Loucy (cell line): ENCODE data around the gene STARD8.

ENCODE experiments used
- H2AFZ ChIP-seq: fragments of 200-600 bp; sonication (generic); 2 replicates; pipeline ENCODE4 v1.6.0; 2016; ENCODE audit warnings: antibody characterized with exemption, mild to moderate bottlenecking, low read length, moderate library complexity
- H3F3A ChIP-seq: fragments of 200-600 bp; 2 replicates; pipeline ENCODE4 v1.6.0; 2016; ENCODE audit warnings: antibody characterized with exemption, low read depth, mild to moderate bottlenecking
- H3K27me3 ChIP-seq: fragments of 200-600 bp; sonication (generic); 2 replicates; pipeline ENCODE4 v1.6.1; 2014; ENCODE audit warnings: low read length, mild to moderate bottlenecking; ENCODE audit not compliant: insufficient read depth, poor library complexity, severe bottlenecking
- H3K36me3 ChIP-seq: fragments of 200-600 bp; sonication (generic); 2 replicates; pipeline ENCODE4 v1.6.1; 2016; ENCODE audit warnings: low read length; ENCODE audit not compliant: insufficient read depth
- H3K4me1 ChIP-seq: fragments of 200-600 bp; sonication (generic); 2 replicates; pipeline ENCODE4 v1.5.1; 2014; ENCODE audit warnings: low read length, mild to moderate bottlenecking; ENCODE audit not compliant: insufficient read depth, poor library complexity, severe bottlenecking
- H3K4me2 ChIP-seq: fragments of 200-600 bp; sonication (generic); 2 replicates; pipeline ENCODE4 v1.6.0; 2014; ENCODE audit warnings: antibody characterized with exemption, low read length, low read depth, mild to moderate bottlenecking; ENCODE audit not compliant: poor library complexity, severe bottlenecking
- H3K4me3 ChIP-seq: fragments of 200-600 bp; sonication (generic); 2 replicates; pipeline ENCODE4 v1.5.1; 2014; ENCODE audit warnings: low read length, mild to moderate bottlenecking, mixed read lengths; ENCODE audit not compliant: poor library complexity, severe bottlenecking
- H3K79me2 ChIP-seq: fragments of 200-600 bp; sonication (generic); 2 replicates; pipeline ENCODE4 v1.6.1; 2014; ENCODE audit warnings: low read length; ENCODE audit not compliant: insufficient read depth
- H3K9ac ChIP-seq: fragments of 200-600 bp; sonication (generic); 2 replicates; pipeline ENCODE4 v1.6.0; 2014; ENCODE audit warnings: mild to moderate bottlenecking, low read depth, low read length, moderate library complexity; ENCODE audit not compliant: poor library complexity, severe bottlenecking
- H3K9me2 ChIP-seq: fragments of 200-600 bp; sonication (generic); replicated peaks from 2 replicates; pipeline ENCODE4 v1.6.1; 2016; ENCODE audit warnings: low read depth, low read length, mixed read lengths
- H3K9me3 ChIP-seq: fragments of 200-600 bp; sonication (generic); 2 replicates; pipeline ENCODE4 v1.6.1; 2014; ENCODE audit warnings: mild to moderate bottlenecking, antibody characterized with exemption, low read length, low read depth; ENCODE audit not compliant: insufficient read depth
- H4K20me1 ChIP-seq: fragments of 200-600 bp; sonication (generic); 2 replicates; pipeline ENCODE4 v1.6.0; 2014; ENCODE audit warnings: antibody characterized with exemption, low read length, mild to moderate bottlenecking; ENCODE audit not compliant: insufficient read depth, poor library complexity, severe bottlenecking
- EZH2phosphoT487 ChIP-seq: fragments of 200-600 bp; IDR thresholded peaks from 2 replicates; pipeline ENCODE4 v1.6.1; 2018; ENCODE audit warnings: antibody characterized with exemption, mild to moderate bottlenecking, moderate library complexity, borderline replicate concordance
- TF ChIP-seq, protein P1 (sequence below): fragments of 200-600 bp; sonication (generic); conservative IDR thresholded peaks from 2 replicates; pipeline ENCODE4 v1.5.1; 2014; ENCODE audit warnings: mild to moderate bottlenecking, antibody characterized with exemption, low read length

Gene STARD8

DNA sequence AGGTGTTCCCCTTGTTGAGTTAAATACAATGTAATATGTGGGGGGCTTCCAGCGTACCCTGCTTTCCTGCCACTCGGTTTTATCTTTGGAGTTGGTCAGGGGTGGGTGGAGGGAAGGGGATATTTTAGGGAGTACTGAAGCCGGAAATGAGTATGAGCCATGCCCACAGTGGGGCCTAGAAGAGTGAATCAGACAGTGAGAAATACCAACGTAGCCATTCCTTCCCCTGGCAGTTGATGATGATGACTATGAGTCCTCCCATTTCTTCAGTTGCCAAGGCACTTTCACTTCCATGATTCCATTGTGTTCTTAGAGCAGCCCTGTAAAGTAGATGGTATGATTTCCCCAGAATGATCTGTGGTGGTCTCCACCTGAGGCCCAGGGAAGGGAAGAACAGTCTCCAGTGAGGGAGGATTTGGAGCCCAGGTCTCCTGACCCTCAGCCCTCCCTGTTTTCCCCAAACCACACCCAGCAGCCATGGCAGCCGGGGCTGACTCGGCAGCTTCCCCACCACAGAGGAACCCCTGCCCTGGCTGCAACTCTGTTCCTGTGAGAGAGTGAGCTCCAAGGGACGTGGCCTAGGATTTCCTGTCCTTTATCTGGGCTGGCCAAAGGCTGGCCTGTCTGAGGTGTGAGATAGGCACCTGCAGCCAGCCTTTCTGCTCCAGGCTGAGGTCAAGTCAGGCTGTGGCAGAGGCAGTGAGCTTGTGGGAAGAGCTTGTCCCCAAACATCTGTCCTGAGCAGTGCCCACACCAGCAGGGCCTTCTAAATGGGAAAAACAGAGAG is 52.7 kb downstream of the STARD8 start:
- Histone ChIP-seq H3K4me1 (peaks cover 6% of the 10 kb centered on the region), H2AFZ (no peak overlapping the region), H3K36me3 (no peaks in the 10 kb centered on the region), H3K9me2 (no peaks in the 10 kb centered on the region), H3K79me2 (no peaks in the 10 kb centered on the region), H3K9me3 (no peaks in the 10 kb centered on the region), H3F3A (no peaks in the 10 kb centered on the region), H3K9ac (no peak overlapping the region), H3K4me2 (no peak overlapping the region), H4K20me1 (no peaks in the 10 kb centered on the region), H3K27me3 (no peaks in the 10 kb centered on the region), H3K4me3 (no peak overlapping the region)
- TF ChIP-seq, protein P1, sequence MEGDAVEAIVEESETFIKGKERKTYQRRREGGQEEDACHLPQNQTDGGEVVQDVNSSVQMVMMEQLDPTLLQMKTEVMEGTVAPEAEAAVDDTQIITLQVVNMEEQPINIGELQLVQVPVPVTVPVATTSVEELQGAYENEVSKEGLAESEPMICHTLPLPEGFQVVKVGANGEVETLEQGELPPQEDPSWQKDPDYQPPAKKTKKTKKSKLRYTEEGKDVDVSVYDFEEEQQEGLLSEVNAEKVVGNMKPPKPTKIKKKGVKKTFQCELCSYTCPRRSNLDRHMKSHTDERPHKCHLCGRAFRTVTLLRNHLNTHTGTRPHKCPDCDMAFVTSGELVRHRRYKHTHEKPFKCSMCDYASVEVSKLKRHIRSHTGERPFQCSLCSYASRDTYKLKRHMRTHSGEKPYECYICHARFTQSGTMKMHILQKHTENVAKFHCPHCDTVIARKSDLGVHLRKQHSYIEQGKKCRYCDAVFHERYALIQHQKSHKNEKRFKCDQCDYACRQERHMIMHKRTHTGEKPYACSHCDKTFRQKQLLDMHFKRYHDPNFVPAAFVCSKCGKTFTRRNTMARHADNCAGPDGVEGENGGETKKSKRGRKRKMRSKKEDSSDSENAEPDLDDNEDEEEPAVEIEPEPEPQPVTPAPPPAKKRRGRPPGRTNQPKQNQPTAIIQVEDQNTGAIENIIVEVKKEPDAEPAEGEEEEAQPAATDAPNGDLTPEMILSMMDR = no peak
- no peak for TF ChIP-seq EZH2phosphoT487

DNA sequence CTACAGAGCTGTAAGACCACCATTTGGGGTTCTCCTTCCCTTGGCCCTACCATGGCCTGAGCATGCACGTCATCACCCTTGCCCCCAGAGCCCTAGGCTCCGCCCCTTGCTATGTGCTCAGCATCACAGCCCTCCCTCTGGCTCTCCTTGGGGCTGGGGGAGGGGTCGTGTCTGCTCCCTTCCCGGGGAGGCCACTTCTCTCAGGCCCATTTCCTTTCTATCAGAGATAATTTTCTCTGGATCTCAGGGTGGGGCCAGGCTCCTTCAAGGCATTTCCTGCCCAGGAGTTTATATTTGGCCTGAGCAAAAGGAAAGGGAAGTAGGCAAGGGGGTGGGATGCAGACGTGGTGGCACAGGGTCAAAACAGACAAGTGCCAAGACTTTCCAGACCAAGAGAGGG is 55.9 kb downstream of the STARD8 start:
- Histone ChIP-seq H4K20me1 (no peaks in the 10 kb centered on the region), H3F3A (no peaks in the 10 kb centered on the region), H3K4me3 (no peak overlapping the region), H3K9me2 (no peaks in the 10 kb centered on the region), H3K36me3 (no peaks in the 10 kb centered on the region), H3K4me2 (no peak overlapping the region), H3K9ac (no peak overlapping the region), H3K9me3 (no peaks in the 10 kb centered on the region), H3K27me3 (no peaks in the 10 kb centered on the region), H3K79me2 (no peaks in the 10 kb centered on the region), H3K4me1 (peaks cover 6% of the 10 kb centered on the region), H2AFZ (peak overlapping the region; percentile 0; the same call in 1 of the 2 replicates)
- TF ChIP-seq, protein P1 = no peak
- no peak for TF ChIP-seq EZH2phosphoT487

DNA sequence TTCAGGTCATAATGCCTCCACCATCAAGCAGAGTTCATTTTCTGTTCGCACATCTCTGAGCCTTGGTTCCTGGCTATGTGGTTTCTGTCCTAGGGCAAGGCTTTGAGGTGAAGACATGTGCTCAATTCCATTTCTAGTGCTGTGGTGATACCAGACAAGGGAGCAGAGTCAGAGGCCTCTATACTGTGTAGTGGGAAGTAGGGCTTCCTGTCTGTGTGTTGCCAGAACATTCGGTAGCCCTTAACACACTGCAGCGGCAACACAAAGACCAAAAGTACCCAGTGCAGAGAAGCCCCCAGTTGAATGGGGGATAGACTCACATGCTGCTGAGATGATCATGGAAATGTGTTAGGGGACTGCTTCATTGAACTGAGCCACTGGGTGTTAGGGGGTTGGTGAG is 56.4 kb downstream of the STARD8 start:
- Histone ChIP-seq H3F3A (no peaks in the 10 kb centered on the region), H4K20me1 (no peaks in the 10 kb centered on the region), H3K4me2 (no peak overlapping the region), H3K27me3 (no peaks in the 10 kb centered on the region), H3K4me3 (no peak overlapping the region), H3K9me2 (no peaks in the 10 kb centered on the region), H2AFZ (peak overlapping the region; percentile 0; the same call in 1 of the 2 replicates), H3K79me2 (no peaks in the 10 kb centered on the region), H3K9ac (no peak overlapping the region), H3K36me3 (no peaks in the 10 kb centered on the region), H3K9me3 (no peaks in the 10 kb centered on the region), H3K4me1 (peaks cover 6% of the 10 kb centered on the region)
- TF ChIP-seq, protein P1 = no peak
- no peak for TF ChIP-seq EZH2phosphoT487
